ENCODE data around the gene NLK. TPM values are rescaled to one million over a fixed set of nuclear protein-coding genes. Genes with fewer than 3 reads are reported as not detected.

The NLK gene
- total RNA-seq, 1 experiment from 2014 or later, result 31.8 TPM

DNA sequence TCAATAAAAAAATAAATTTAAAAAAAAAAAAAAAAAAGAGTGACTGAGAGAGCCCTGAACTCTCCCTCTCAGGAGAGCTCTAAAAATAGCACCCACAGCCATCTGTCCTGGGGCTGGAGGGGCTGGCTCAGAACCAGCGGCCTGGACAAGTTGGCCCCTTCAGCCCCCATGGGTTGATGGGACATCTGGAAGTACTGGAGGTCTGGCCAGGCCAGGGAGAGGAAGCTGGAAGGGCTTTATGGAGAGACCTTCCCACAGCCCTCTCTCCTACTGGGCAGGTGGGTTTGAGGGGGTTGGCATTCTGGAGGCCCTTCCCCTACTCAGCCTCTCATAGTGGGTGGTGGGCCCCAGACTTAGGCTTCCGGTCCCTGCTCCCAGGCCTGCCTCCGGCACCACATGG lies 182.8 kb downstream of the NLK start:
- no peak overlapping the region for H3K27ac ChIP-seq (ENCODE audit: insufficient read length, low read depth, low read length)
- no CpG with 5 or more reads among the region's 3 CpGs for WGBS (ENCODE audit: extremely low coverage, insufficient read length, low lambda C conversion rate)

More for the DNA sequence above, 182.8 kb downstream of the NLK start:
- no peak overlapping the region for H2AK5ac ChIP-seq (ENCODE audit: insufficient read length, low read length)
- H3K9me3 ChIP-seq (ENCODE audit: control insufficient read depth, low read depth, low read length), result no peaks in the 10 kb centered on the region
- H3K27ac Mint-ChIP-seq, result no peak overlapping the region
- H3K4me2 ChIP-seq (ENCODE audit: insufficient read depth, insufficient read length, low read length), result no peak overlapping the region
- no peaks in the 10 kb centered on the region for H3K79me1 ChIP-seq (ENCODE audit: insufficient read depth, low read depth, low read length, poor library complexity, severe bottlenecking)
- H3K56ac ChIP-seq (ENCODE audit: insufficient read length, low read depth, low read length), result no peak overlapping the region
- H3K4ac ChIP-seq (ENCODE audit: low read depth, low read length), result no peak overlapping the region
- no peak overlapping the region for H2BK5ac ChIP-seq (ENCODE audit: insufficient read length, low read length)
- H3K27me3 Mint-ChIP-seq (ENCODE audit: low read depth), result peaks cover 2% of the 10 kb centered on the region
- H3K36me3 Mint-ChIP-seq (ENCODE audit: insufficient read depth in 1 of 3, low read depth in 3 of 3), result peaks cover 13 to 19% (median 16%) of the 10 kb centered on the region in 3 experiments; a peak in 6 of 7 replicates
- no peak overlapping the region for H3K14ac ChIP-seq (ENCODE audit: insufficient read depth, low read length)
- no peaks in the 10 kb centered on the region for H3K27me3 ChIP-seq (ENCODE audit: insufficient read depth, low read length)
- peaks cover 18 to 25% of the 10 kb centered on the region in 2 experiments for H3K4me1 Mint-ChIP-seq
- no peak overlapping the region for H3K9ac ChIP-seq (ENCODE audit: extremely low read depth, insufficient read length, low read length)
- H2BK20ac ChIP-seq (ENCODE audit: low read depth, low read length, poor library complexity, severe bottlenecking), result no peak overlapping the region
- H3K79me2 ChIP-seq (ENCODE audit: insufficient read depth, low read length), result no peaks in the 10 kb centered on the region
- H4K5ac ChIP-seq (ENCODE audit: insufficient read length, low read depth, low read length), result no peak overlapping the region
- no peak overlapping the region for H4K91ac ChIP-seq (ENCODE audit: insufficient read length, low read depth, low read length)
- peaks cover 15 to 16% of the 10 kb centered on the region in 2 experiments for H3K9me3 Mint-ChIP-seq
- peaks cover 3% of the 10 kb centered on the region; the same call in 1 of the 2 replicates for H3K4me1 ChIP-seq (ENCODE audit: insufficient read depth, low read length)
- no peak overlapping the region for H4K8ac ChIP-seq (replicated peaks; ENCODE audit: insufficient read length, low read depth, low read length)
- no peak overlapping the region for H3K4me3 Mint-ChIP-seq
- DNase-seq, result no peak
- no peak overlapping the region for H2BK15ac ChIP-seq (ENCODE audit: low read depth, low read length)
- no peak overlapping the region for H3T11ph ChIP-seq (ENCODE audit: low read length)
- H2BK120ac ChIP-seq (ENCODE audit: low read depth, low read length, poor library complexity, severe bottlenecking), result no peak overlapping the region
- no peak overlapping the region for H3K23ac ChIP-seq (ENCODE audit: insufficient read length, low read depth, low read length)
- TF ChIP-seq, protein P1, sequence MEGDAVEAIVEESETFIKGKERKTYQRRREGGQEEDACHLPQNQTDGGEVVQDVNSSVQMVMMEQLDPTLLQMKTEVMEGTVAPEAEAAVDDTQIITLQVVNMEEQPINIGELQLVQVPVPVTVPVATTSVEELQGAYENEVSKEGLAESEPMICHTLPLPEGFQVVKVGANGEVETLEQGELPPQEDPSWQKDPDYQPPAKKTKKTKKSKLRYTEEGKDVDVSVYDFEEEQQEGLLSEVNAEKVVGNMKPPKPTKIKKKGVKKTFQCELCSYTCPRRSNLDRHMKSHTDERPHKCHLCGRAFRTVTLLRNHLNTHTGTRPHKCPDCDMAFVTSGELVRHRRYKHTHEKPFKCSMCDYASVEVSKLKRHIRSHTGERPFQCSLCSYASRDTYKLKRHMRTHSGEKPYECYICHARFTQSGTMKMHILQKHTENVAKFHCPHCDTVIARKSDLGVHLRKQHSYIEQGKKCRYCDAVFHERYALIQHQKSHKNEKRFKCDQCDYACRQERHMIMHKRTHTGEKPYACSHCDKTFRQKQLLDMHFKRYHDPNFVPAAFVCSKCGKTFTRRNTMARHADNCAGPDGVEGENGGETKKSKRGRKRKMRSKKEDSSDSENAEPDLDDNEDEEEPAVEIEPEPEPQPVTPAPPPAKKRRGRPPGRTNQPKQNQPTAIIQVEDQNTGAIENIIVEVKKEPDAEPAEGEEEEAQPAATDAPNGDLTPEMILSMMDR (conservative IDR thresholded peaks at IDR 0.05), result no peak
- H3K23me2 ChIP-seq (ENCODE audit: insufficient read length, low read depth, low read length, poor library complexity, severe bottlenecking), result peaks cover 10% of the 10 kb centered on the region
- no peak overlapping the region for H2BK12ac ChIP-seq (ENCODE audit: insufficient read length, low read depth, low read length)
- H4K20me1 ChIP-seq (ENCODE audit: control insufficient read depth, insufficient read depth, insufficient read length), result no peaks in the 10 kb centered on the region
- no peak overlapping the region for H2AFZ ChIP-seq (ENCODE audit: low read length)
- H3K18ac ChIP-seq (ENCODE audit: insufficient read length, low read depth, low read length), result no peak overlapping the region

All from H9 (cell line).